ENCODE data around the gene HORMAD1. TPM values are rescaled to one million over a fixed set of nuclear protein-coding genes. Genes with fewer than 3 reads are reported as not detected.
A peak's percentile ranks its signal among the peaks of the same experiment; 100 is the strongest.

The HORMAD1 gene
- total and polyA plus RNA-seq, 2 experiments from 2014 or later: 0.50 TPM; not detected in 1

- Histone ChIP-seq H3K79me2 (no peaks in the 10 kb centered on the region), H3K4me1 (ENCODE audit: insufficient read depth) (peaks cover 10% of the 10 kb centered on the region), H3K4me3 (no peak overlapping the region), H3K4me2 (no peak overlapping the region), H3K9me2 (replicated peaks; ENCODE audit: insufficient read depth) (no peaks in the 10 kb centered on the region), H2AFZ (no peak overlapping the region), H3K27ac (no peak overlapping the region), H3K9me3 (ENCODE audit: low read depth) (no peaks in the 10 kb centered on the region), H3K27me3 (no peaks in the 10 kb centered on the region), H4K20me1 (ENCODE audit: insufficient read depth, poor library complexity, severe bottlenecking) (no peaks in the 10 kb centered on the region), H3K36me3 (replicated peaks; ENCODE audit: insufficient read depth, low read depth) (no peaks in the 10 kb centered on the region)
- no peak for DNase-seq (ENCODE audit: low spot score)
- TF ChIP-seq EZH2 (IDR thresholded peaks at IDR 0.05; ENCODE audit: borderline replicate concordance) (no peak), EZH2phosphoT487 (IDR thresholded peaks at IDR 0.05; ENCODE audit: low read depth, severe bottlenecking, unreplicated experiment) (no peak), CTCF (IDR thresholded peaks at IDR 0.05; ENCODE audit: poor library complexity) (no peak)
- WGBS (ENCODE audit: low lambda C conversion rate, missing lambda C conversion rate): 98% methylated on average over 1 of the region's 1 CpG
These were observed 41.1 kb upstream of the HORMAD1 start for GRCh38 chr1:150761801-150762200.

- no peak overlapping the region for H3K4me2 ChIP-seq
- H3K9me3 ChIP-seq (ENCODE audit: low read depth): no peaks in the 10 kb centered on the region
- TF ChIP-seq CTCF (IDR thresholded peaks at IDR 0.05; ENCODE audit: poor library complexity): no peak
- TF ChIP-seq EZH2phosphoT487 (IDR thresholded peaks at IDR 0.05; ENCODE audit: low read depth, severe bottlenecking, unreplicated experiment): no peak
- TF ChIP-seq EZH2 (IDR thresholded peaks at IDR 0.05; ENCODE audit: borderline replicate concordance): no peak
- no peak overlapping the region for H3K27ac ChIP-seq
- H3K4me1 ChIP-seq (ENCODE audit: insufficient read depth): peaks cover 4% of the 10 kb centered on the region
- H3K36me3 ChIP-seq (replicated peaks; ENCODE audit: insufficient read depth, low read depth): no peaks in the 10 kb centered on the region
- DNase-seq (ENCODE audit: low spot score): no peak
- no peak overlapping the region for H2AFZ ChIP-seq
- no peak overlapping the region for H3K4me3 ChIP-seq
- no peaks in the 10 kb centered on the region for H3K9me2 ChIP-seq (replicated peaks; ENCODE audit: insufficient read depth)
- no peaks in the 10 kb centered on the region for H4K20me1 ChIP-seq (ENCODE audit: insufficient read depth, poor library complexity, severe bottlenecking)
- no peaks in the 10 kb centered on the region for H3K79me2 ChIP-seq
- WGBS (ENCODE audit: low lambda C conversion rate, missing lambda C conversion rate): 98% methylated on average over 3 of the region's 3 CpGs
- H3K27me3 ChIP-seq: no peaks in the 10 kb centered on the region
These were observed 39.3 kb upstream of the HORMAD1 start for GRCh38 chr1:150760013-150760412.

DNA sequence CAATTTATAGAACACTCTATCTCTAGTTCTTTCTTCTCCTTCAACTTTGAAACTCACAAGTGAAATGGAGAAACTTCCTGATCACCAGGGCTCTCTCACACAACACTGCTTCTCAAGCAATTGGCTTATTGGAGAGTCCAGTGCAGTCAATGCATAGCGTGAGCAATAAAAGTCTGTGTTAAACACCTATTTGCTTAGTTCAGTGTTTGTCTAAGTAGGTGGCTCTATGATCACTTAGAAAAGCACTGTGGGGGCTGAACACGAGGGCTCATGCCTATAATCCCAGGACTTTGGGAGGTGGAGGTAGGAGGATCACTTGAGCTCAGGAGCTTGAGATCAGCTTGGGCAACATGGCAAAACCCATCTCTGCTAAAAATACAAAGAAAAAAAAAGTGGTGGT is 32.7 kb upstream of the HORMAD1 start:
- Histone ChIP-seq H3K9me3 (ENCODE audit: low read depth) (no peaks in the 10 kb centered on the region), H2AFZ (no peak overlapping the region), H4K20me1 (ENCODE audit: insufficient read depth, poor library complexity, severe bottlenecking) (no peaks in the 10 kb centered on the region), H3K36me3 (replicated peaks; ENCODE audit: insufficient read depth, low read depth) (no peaks in the 10 kb centered on the region), H3K4me3 (no peak overlapping the region), H3K9me2 (replicated peaks; ENCODE audit: insufficient read depth) (no peaks in the 10 kb centered on the region), H3K79me2 (no peaks in the 10 kb centered on the region), H3K27ac (peak overlapping the region; percentile 83), H3K4me2 (no peak overlapping the region), H3K27me3 (no peaks in the 10 kb centered on the region), H3K4me1 (ENCODE audit: insufficient read depth) (no peaks in the 10 kb centered on the region)
- no peak for TF ChIP-seq CTCF (IDR thresholded peaks at IDR 0.05; ENCODE audit: poor library complexity)
- TF ChIP-seq EZH2phosphoT487 (IDR thresholded peaks at IDR 0.05; ENCODE audit: low read depth, severe bottlenecking, unreplicated experiment): no peak
- no peak for TF ChIP-seq EZH2 (IDR thresholded peaks at IDR 0.05; ENCODE audit: borderline replicate concordance)
- WGBS (ENCODE audit: low lambda C conversion rate, missing lambda C conversion rate): 42% methylated on average over 2 of the region's 2 CpGs
- peak; percentile 28 for DNase-seq (ENCODE audit: low spot score)

DNA sequence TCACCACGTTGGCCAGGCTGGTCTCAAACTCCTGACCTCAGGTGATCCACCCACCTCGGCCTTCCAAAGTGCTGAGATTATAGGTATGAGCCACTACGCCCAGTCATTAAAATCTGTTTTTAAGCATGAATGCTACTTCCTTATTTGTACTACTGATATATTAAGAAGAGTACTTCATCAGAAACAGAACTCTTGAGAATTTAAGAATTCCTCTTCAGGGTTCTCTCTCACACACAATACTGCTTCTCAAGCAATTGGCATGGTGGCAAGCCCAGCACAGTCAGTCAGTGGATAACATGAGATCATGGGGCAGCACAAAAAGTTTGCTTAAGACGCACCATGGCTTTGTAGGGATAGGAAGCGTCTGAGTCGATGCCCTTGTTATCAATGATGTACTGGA is 30.7 kb upstream of the HORMAD1 start:
- no peak overlapping the region for H2AFZ ChIP-seq
- no peak overlapping the region for H3K27ac ChIP-seq
- H3K36me3 ChIP-seq (replicated peaks; ENCODE audit: insufficient read depth, low read depth): no peaks in the 10 kb centered on the region
- DNase-seq (ENCODE audit: low spot score): no peak
- H3K9me2 ChIP-seq (replicated peaks; ENCODE audit: insufficient read depth): no peaks in the 10 kb centered on the region
- no peaks in the 10 kb centered on the region for H3K79me2 ChIP-seq
- no peak for TF ChIP-seq EZH2 (IDR thresholded peaks at IDR 0.05; ENCODE audit: borderline replicate concordance)
- TF ChIP-seq EZH2phosphoT487 (IDR thresholded peaks at IDR 0.05; ENCODE audit: low read depth, severe bottlenecking, unreplicated experiment): no peak
- no peak for TF ChIP-seq CTCF (IDR thresholded peaks at IDR 0.05; ENCODE audit: poor library complexity)
- H3K9me3 ChIP-seq (ENCODE audit: low read depth): no peaks in the 10 kb centered on the region
- no peak overlapping the region for H3K4me3 ChIP-seq
- H4K20me1 ChIP-seq (ENCODE audit: insufficient read depth, poor library complexity, severe bottlenecking): no peaks in the 10 kb centered on the region
- no peaks in the 10 kb centered on the region for H3K4me1 ChIP-seq (ENCODE audit: insufficient read depth)
- no peaks in the 10 kb centered on the region for H3K27me3 ChIP-seq
- WGBS (ENCODE audit: low lambda C conversion rate, missing lambda C conversion rate): 93% methylated on average over 6 of the region's 6 CpGs
- no peak overlapping the region for H3K4me2 ChIP-seq

All from hepatocyte (in vitro differentiated cells).